Liver (tissue), 3 donors: ENCODE data around the gene PUS10.

Source experiments
- ATF3 ChIP-seq: IDR thresholded peaks from 2 replicates; pipeline ENCODE4 v1.6.1; 2016; ENCODE audit warnings: antibody characterized with exemption
- CTCF ChIP-seq: fragments of 150-350 bp; IDR thresholded peaks from 2 replicates; pipeline ENCODE4 v1.5.1; 2017; ENCODE audit warnings: improper control_type of control experiment, low read depth, low read length; ENCODE audit not compliant: missing input control
- FOXA2 ChIP-seq: IDR thresholded peaks from 2 replicates; pipeline ENCODE4 v1.6.1; 2016; ENCODE audit warnings: antibody characterized with exemption
- HNF4A ChIP-seq, 2 donors: conservative IDR thresholded peaks; 2 replicates each; pipeline ENCODE4 v1.6.1; 2016; ENCODE audit warnings: antibody characterized with exemption in 2 of 2, mild to moderate bottlenecking in 2 of 2
- HNF4G ChIP-seq: IDR thresholded peaks from 2 replicates; pipeline ENCODE4 v1.6.1; 2016; ENCODE audit warnings: antibody characterized with exemption
- MAX ChIP-seq: IDR thresholded peaks from 2 replicates; pipeline ENCODE4 v1.6.1; 2016; ENCODE audit warnings: antibody characterized with exemption
- NR2F2 ChIP-seq: IDR thresholded peaks from 2 replicates; pipeline ENCODE4 v1.6.1; 2016; ENCODE audit warnings: antibody characterized with exemption
- RAD21 ChIP-seq, 2 donors: IDR thresholded peaks; 2 replicates each; pipeline ENCODE4 v1.6.1; 2016; ENCODE audit warnings: antibody characterized with exemption in 2 of 2, mild to moderate bottlenecking in 2 of 2
- REST ChIP-seq: IDR thresholded peaks from 2 replicates; pipeline ENCODE4 v1.6.1; 2016; ENCODE audit warnings: antibody characterized with exemption, mild to moderate bottlenecking
- SP1 ChIP-seq: IDR thresholded peaks from 2 replicates; pipeline ENCODE4 v1.6.1; 2018; ENCODE audit warnings: antibody characterized with exemption, mild to moderate bottlenecking
- YY1 ChIP-seq: IDR thresholded peaks from 2 replicates; pipeline ENCODE4 v1.6.1; 2016; ENCODE audit warnings: antibody characterized with exemption, mild to moderate bottlenecking
- donor health status: healthy.
- donor health status: healthy.

GRCh38 chr2:60899230-60899891 lies 118.7 kb downstream of the PUS10 start:
- TF ChIP-seq HNF4A (conservative IDR thresholded peaks at IDR 0.05) (no peak), CTCF (no peak), REST (no peak), NR2F2 (no peak), RAD21 (IDR thresholded peaks at IDR 0.05) (no peak), SP1 (no peak), HNF4G (no peak), MAX (no peak), FOXA2 (no peak), ATF3 (no peak), YY1 (no peak)
